Measurements from ENCODE around the gene MVB12B.

- TF ChIP-seq POLR2AphosphoS5 (IDR thresholded peaks at IDR 0.05; ENCODE audit: borderline replicate concordance, low read depth, low read length) (no peak), EZH2 (IDR thresholded peaks at IDR 0.05) (no peak)
Observed at GRCh38 chr9:126296687-126297086, 29.9 kb upstream of the MVB12B start.
